ENCODE results near the gene TBC1D32. TPM values are rescaled to one million over a fixed set of nuclear protein-coding genes. Genes with fewer than 3 reads are reported as not detected.

The TBC1D32 gene
- total RNA-seq, 1 experiment from 2014 or later, result 9.0 TPM

GRCh38 chr6:121188356-121188755 is 145.9 kb downstream of the TBC1D32 start:
- Histone ChIP-seq H3K14ac (ENCODE audit: insufficient read depth, low read length) (no peak overlapping the region), H3K27ac (ENCODE audit: insufficient read length, low read depth, low read length) (no peak overlapping the region), H2BK15ac (ENCODE audit: low read depth, low read length) (no peak overlapping the region), H3K23me2 (ENCODE audit: insufficient read length, low read depth, low read length, poor library complexity, severe bottlenecking) (no peaks in the 10 kb centered on the region), H2BK20ac (ENCODE audit: low read depth, low read length, poor library complexity, severe bottlenecking) (no peak overlapping the region), H3K4me1 (ENCODE audit: insufficient read depth, low read length) (no peaks in the 10 kb centered on the region), H3K9ac (ENCODE audit: extremely low read depth, insufficient read length, low read length) (no peak overlapping the region), H3K27me3 (ENCODE audit: insufficient read depth, low read length) (no peaks in the 10 kb centered on the region), H4K5ac (ENCODE audit: insufficient read length, low read depth, low read length) (no peak overlapping the region), H4K8ac (replicated peaks; ENCODE audit: insufficient read length, low read depth, low read length) (no peak overlapping the region), H3K4ac (ENCODE audit: low read depth, low read length) (no peak overlapping the region), H3K79me2 (ENCODE audit: insufficient read depth, low read length) (no peaks in the 10 kb centered on the region), H4K20me1 (ENCODE audit: control insufficient read depth, insufficient read depth, insufficient read length) (no peaks in the 10 kb centered on the region), H2BK12ac (ENCODE audit: insufficient read length, low read depth, low read length) (no peak overlapping the region), H2BK120ac (ENCODE audit: low read depth, low read length, poor library complexity, severe bottlenecking) (no peak overlapping the region), H3K18ac (ENCODE audit: insufficient read length, low read depth, low read length) (no peak overlapping the region), H2AK5ac (ENCODE audit: insufficient read length, low read length) (no peak overlapping the region), H3K4me2 (ENCODE audit: insufficient read depth, insufficient read length, low read length) (no peak overlapping the region), H3K56ac (ENCODE audit: insufficient read length, low read depth, low read length) (no peak overlapping the region), H4K91ac (ENCODE audit: insufficient read length, low read depth, low read length) (no peak overlapping the region), H3K23ac (ENCODE audit: insufficient read length, low read depth, low read length) (no peak overlapping the region), H3K9me3 (ENCODE audit: control insufficient read depth, low read depth, low read length) (no peaks in the 10 kb centered on the region), H3K79me1 (ENCODE audit: insufficient read depth, low read depth, low read length, poor library complexity, severe bottlenecking) (no peaks in the 10 kb centered on the region), H2BK5ac (ENCODE audit: insufficient read length, low read length) (no peak overlapping the region), H2AFZ (ENCODE audit: low read length) (no peak overlapping the region), H3T11ph (ENCODE audit: low read length) (no peak overlapping the region)
- WGBS (ENCODE audit: extremely low coverage, insufficient read length, low lambda C conversion rate), result no CpG with 5 or more reads among the region's 1 CpG
- Mint-ChIP-seq H3K36me3 (ENCODE audit: insufficient read depth in 1 of 3, low read depth in 3 of 3) (no peaks in the 10 kb centered on the region), H3K27ac (no peak overlapping the region; a peak in 1 of 7 replicates), H3K27me3 (ENCODE audit: low read depth) (no peaks in the 10 kb centered on the region), H3K4me3 (no peak overlapping the region), H3K9me3 (no peaks in the 10 kb centered on the region), H3K4me1 (peaks cover 8 to 22% of the 10 kb centered on the region in 2 experiments)
- DNase-seq, result no peak
- no peak for TF ChIP-seq CTCF (conservative IDR thresholded peaks at IDR 0.05)
